Activated CD4-positive, alpha-beta T cell treated with anti-CD3 and anti-CD28 coated beads, Interleukin-2, amount 50 U/mL, for 48 hours (primary cell): ENCODE measurements around the gene SNED1.

Source experiments
- DNase-seq, 2 experiments: peaks; one replicate each; pipeline ENCODE4 v3.0.0-alpha.2; 2020

Gene SNED1

GRCh38 chr2:240960309-240960970 is 38.0 kb upstream of the SNED1 start:
- no peak for DNase-seq

DNA sequence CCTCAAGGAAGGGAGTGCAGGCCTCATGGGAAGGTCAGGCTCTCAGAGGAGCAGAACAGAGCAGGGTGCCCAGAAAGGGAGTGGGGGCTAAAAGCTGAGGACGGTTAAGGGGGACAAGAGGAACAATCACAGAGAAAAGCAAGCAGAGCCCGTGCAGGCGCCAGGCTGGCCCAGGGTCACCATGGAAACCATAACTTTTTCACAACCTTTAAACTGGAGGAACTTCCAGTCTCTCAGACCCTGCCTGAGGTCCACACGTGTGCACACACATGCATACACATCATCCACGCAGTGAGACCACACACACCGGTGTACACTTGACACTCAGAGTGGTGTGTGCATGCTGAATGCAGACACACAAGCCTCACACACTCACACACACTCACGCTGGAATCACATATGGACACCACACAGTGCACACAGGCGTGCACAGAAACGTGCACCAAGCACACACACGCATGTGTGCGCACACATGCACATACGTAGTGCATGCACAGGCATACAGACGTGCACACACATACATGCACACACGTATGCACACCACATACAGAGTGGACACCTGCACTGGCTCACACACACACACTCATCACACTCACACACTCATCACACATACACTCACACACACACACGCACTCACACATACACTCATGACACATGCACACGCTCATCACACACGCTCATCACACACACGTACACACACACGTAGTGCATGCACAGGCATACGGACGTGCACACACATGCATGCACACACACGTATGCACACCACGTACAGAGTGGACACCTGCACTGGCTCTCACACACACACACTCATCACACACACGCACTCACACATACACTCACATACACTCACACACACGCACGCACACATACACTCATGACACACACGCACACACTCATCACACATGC is 37.2 kb upstream of the SNED1 start:
- DNase-seq, result no peak

DNA sequence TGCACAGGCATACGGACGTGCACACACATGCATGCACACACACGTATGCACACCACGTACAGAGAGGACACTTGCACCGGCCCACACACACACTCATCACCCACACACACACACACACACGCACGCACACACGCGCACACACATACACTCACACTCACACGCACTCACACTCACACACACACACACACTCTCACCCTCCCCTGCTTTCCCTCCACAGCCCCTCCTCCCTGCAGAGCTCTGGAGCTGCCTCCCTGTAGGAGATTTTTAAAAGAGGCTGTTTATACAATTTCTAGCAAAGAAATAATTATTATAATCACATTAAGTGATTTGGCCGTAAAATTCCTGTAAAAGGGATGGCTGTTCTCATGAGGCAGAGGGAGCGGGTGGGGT is 36.5 kb upstream of the SNED1 start:
- DNase-seq, result no peak

GRCh38 chr2:240962300-240963064 is 35.9 kb upstream of the SNED1 start:
- DNase-seq, result no peak

DNA sequence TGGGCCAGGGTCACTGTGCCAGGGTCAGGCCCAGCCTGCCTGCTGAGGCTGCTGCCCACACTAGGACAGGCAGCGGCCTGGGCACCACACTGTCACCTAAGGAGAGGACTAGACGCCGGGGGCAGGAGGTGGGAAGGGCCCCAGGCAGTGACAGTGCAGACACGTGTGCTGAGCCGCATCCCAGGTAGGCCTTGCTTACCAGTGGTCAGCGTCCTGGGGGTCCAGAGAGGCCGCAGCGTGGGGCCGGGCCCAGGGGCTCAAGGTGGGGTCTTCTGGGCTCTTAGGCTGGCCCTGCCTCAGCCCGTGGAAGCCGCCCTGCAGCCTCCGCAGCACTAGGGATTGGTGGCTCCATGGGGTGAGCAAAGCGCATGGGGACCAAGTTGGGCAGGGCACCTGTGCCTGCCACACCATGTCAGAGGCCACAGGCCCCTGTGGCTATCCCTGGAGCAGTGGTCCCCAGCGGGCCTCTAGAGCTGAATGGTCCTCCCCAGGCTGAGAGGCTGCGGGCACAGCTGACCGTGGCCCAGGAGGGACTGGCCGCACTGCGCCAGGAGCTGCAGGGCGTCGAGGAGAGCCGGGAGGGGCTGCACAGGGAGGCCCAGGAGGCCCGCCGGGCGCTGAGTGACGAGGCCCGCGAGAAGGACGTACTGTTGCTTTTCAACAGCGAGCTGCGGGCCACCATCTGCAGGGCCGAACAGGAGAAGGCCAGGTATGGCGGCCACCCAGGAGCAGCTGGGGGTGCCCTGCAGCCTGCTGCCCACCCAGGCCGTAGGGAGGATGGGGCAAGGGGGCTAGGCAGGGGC is 35.2 kb upstream of the SNED1 start:
- no peak for DNase-seq

- no peak for DNase-seq
These were observed 34.3 kb upstream of the SNED1 start for GRCh38 chr2:240963868-240964703.

DNA sequence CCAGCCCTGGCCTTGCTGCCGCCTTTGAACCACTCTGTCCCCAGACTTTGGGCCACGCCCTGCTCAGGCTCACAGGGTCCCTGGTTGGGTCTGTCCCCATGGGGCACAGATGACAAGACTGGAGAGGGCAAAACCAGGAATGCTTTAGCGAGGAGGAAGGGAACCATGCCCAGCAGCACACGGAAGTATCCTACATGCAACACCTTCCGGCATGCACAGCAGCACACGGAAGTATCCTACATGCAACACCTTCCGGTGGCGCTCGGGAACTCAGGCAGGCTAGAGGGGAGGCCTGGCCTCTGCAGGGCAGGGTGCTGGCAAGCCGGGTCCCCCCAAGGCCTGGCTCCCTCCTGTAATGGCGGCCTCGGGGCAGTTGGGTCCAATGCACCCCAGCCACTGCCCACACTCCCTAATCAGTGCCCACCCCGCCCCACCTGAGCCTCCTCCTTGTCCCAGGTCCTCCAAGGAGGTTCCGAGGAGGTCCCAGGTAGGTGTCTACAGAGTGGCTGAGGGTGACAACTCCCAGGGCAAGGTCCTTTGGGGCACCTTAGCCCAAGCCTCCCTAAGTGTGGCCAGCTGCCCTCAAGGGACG is 33.6 kb upstream of the SNED1 start:
- no peak for DNase-seq

DNA sequence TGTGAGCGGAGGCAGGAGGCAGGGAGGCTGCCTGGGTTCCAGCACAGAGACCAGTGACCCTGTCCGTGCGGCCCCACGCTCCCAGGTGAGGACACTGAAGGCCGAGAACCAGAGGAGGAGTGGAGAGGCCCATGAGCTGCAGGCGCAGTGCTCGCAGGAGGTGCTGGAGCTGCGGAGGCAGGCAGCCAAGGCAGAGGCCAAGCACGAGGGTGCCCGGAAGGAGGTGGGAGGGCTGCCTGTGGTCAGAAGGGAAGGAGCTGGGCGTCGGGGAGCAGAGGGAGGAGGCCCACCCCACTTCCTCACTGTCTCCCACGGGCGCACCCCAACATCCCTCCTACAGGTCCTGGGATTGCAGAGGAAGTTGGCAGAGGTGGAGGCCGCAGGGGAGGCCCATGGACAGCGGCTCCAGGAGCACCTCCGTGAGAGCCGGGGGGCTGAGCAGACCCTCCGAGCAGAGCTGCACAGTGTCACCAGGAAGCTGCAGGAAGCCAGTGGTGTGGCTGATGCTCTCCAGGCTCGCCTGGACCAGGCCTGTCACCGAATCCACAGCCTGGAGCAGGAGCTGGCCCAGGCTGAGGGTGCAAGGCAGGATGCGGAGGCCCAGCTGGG is 33.0 kb upstream of the SNED1 start:
- no peak for DNase-seq

DNA sequence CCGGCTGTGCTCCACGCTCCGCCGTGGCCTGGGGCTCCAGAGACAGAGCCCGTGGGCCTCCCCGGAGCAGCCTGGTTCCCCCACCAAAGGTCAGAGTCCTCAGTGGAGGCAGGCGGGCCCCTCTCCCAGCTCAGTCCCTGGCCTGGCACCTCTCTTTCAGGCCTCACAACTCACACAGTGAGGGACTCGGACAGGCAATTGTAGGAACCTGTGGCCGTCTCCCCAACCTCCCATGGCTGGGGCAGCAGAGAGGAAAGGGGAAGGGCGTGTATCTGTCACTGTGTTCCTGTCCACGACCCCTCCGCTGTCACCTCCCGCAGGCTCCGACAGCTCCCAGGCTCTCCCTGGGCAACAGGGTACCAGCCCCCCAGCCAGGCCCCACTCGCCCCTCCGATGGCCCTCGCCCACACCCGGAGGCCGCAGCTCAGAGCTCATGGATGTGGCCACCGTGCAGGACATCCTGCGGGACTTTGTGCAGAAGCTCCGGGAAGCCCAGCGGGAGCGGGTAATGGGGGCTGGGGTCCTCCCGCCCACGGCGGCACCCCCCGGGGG is 32.4 kb upstream of the SNED1 start:
- DNase-seq, result no peak

DNA sequence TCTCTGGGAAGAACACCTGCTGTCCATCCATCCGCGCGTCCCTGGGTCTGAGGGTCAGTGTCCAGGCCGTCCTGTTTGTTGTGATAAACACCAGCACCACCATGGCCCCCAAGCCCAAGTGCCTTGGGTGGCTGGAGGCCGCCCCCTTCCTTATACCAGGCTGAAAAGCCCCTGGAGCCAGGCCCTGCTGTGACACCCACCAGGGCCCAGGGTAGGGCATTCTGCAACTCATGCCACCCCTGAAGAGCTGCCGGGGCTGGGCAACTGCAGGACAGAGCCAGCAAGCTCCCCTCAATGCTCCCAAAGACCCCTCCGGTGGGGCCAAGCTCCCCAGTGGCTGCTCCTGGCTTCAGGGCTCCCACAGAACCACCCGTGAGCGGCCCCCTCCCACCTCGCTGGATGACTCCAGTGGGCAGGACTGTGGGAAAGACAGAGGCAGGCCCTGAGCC is 31.9 kb upstream of the SNED1 start:
- no peak for DNase-seq

GRCh38 chr2:240966906-240967680 is 31.3 kb upstream of the SNED1 start:
- DNase-seq, result no peak

DNA sequence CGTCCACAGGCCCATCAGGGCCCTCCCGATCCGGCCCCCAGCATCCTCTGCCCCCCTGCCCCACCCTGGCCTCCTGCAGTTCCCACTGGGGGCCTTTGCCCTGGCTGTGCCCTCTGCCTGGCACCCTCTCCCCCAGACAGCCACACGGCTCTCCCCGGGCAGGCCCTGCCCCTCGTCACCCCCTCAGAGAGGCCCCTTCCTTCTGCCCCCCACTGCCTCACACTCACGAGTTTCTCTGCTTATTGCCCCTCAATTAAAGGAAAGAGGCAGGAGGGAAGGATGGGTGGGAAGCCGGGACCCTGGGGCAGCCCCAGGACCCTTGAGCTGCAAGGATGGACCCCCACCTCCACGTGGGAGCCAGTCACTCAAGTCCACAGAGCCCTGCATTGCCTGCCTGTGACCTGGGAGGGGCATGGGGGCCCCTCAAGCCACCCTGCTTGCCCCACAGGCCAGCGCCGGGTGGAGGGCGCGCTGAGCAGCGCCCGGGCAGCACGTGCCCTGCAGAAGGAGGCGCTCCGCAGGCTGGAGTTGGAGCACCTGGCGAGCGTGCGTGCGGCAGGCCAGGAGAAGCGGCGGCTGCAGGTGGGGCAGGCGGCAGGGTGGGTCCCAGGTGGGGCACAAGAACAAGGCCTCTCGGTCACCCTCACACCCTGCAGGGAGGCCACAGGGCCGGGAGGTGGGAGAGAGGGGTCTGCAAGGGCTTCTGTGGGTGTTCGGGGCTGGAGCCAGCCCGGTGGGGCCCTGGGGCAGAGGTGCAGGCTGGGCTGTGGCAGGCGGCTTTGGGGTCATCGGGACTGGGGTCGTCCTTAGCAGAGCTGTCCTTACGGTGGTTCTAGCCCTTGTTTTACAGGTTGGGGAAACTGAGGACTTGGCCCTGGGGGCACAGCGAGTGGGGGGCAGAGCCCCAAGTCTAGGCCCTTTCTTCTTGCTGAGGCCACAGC is 30.5 kb upstream of the SNED1 start:
- DNase-seq, result no peak

DNA sequence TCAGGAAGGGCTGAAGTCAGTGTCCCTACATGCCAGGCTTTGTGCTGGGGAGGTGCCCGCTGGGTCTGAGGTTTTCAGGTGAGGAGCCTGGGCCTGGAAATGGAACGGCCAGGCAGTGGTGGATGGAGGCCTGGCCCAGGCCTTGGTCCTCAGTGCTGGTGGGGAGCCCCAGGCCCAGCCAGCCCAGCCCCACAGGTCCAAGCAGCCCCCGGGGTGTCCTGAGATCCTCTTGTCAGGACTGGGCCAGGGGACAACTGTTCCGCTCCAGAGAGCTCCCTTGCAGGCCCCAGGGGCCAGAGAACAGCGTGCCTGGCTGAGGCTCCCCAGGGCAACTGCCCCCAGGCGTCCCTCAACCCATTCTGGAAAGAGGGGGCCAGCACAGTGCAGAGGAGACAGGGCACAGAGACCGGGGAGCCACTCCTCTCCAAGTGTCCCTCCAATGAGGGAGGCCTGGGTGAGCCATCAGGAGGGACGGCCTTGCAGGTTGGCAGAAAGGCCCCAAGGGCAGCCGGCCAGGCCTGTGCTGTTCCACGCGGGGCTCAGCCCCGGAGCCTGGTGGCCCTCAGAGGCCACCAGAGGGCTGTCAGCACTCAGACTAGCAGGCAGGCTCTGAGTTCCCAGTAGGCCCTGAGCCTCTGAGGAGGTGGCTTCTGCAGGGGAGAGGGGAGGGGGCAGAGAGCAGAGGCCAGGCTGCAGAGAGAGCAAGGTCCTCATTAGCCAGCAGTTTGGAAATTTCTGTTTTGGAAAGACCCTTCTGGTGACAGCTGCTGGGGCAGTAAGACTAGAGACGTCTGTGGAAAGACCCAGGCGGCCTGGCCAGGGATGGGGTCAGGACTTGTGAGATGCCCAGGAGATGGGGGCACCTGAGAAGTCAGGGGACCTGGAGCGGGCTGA is 29.4 kb upstream of the SNED1 start:
- DNase-seq, result no peak

DNA sequence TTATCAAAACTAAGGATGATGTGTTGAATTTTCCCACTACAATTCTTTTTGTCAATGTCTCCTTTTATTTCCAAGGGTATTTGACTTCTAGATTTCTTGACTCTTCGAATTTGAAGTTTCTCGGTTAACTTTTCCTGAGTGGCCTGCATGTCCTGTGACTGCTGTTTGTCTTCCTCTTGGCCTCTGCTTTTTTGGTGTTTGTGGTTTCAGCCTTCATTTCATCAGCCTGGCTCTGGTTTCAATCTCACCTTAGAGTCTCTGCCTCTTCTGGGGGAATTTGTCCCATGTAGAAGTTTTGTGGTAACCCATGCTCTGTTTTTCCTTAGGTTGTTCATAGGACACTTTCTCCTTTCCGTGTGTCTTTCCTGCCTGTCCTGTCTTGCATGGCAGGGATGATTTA is 28.3 kb upstream of the SNED1 start:
- no peak for DNase-seq

DNA sequence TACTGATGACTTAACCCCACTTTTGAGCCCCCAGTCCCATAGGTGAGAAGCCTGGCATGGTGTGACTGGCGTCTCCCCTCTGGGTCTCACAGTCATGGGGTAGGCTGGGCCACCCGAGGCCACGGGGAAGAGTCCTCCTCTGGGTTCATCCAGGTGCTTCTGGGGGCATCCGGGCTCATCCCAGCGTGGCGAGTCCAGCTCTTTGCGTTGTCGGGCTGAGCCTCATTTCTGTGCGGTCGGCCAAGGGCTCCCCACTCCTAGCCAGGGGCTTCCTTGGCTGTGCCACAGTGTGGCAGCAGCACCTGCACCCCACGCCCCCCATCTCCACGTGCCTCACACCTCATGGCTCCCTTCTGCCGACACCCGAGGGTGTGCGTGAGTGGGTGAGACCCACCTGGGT is 27.6 kb upstream of the SNED1 start:
- no peak for DNase-seq

GRCh38 chr2:240972201-240972600 is 26.2 kb upstream of the SNED1 start:
- DNase-seq, result no peak
